Measurements from ENCODE around the gene BRD1.

- TF ChIP-seq POLR2AphosphoS5 (IDR thresholded peaks at IDR 0.05; ENCODE audit: low read depth, low read length) (no peak), POLR2A (IDR thresholded peaks at IDR 0.05; ENCODE audit: low read depth, low read length) (no peak)
Measured at GRCh38 chr22:49785841-49786471, 41.7 kb downstream of the BRD1 start.

Measured in GM12892 (cell line).